ENCODE data around the gene TCF7. TPM values are rescaled to one million over a fixed set of nuclear protein-coding genes. Genes with fewer than 3 reads are reported as not detected.

Gene TCF7
- total and polyA plus RNA-seq, 2 of the 13 experiments (the other 11 are each of a cell fraction or from before 2014, with no cell fraction given) = 6.3 to 6.8 TPM

DNA sequence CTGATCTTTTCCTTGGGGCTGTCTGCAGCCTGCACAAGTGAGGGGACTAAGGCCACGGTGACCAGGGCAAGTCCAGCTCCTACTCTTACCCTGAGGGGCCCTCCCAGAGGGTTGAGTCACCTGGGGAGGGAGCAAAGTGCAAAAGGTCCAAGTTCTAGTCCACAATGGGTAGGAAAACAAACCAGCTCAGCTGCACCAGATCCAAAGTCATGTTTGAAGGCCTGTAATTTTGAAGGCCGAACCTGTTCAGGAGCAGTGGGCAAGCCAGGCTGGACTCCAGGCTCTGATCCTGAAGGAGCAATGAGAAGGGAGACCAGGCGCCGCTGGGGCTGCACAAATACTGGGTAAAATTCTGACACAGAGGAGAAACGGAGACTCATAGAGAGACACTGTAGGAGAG, 15.8 kb upstream of the TCF7 start (continued):
- peak in 1 of 2 experiments; percentile 75; a peak in 1 of 4 replicates for TF ChIP-seq REST (IDR thresholded peaks at IDR 0.05; ENCODE audit: borderline replicate concordance in 1 of 2, low read depth in 1 of 2, low read length in 2 of 2)
- TF ChIP-seq ZMYM3 (CRISPR knock-in tag; IDR thresholded peaks at IDR 0.05) = peak; percentile 95
- TF ChIP-seq, protein P1, sequence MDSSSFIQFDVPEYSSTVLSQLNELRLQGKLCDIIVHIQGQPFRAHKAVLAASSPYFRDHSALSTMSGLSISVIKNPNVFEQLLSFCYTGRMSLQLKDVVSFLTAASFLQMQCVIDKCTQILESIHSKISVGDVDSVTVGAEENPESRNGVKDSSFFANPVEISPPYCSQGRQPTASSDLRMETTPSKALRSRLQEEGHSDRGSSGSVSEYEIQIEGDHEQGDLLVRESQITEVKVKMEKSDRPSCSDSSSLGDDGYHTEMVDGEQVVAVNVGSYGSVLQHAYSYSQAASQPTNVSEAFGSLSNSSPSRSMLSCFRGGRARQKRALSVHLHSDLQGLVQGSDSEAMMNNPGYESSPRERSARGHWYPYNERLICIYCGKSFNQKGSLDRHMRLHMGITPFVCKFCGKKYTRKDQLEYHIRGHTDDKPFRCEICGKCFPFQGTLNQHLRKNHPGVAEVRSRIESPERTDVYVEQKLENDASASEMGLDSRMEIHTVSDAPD (CRISPR knock-in tag; IDR thresholded peaks at IDR 0.05) = peak; percentile 84; the same call in 1 of the 2 replicates
- TF ChIP-seq, protein P2, sequence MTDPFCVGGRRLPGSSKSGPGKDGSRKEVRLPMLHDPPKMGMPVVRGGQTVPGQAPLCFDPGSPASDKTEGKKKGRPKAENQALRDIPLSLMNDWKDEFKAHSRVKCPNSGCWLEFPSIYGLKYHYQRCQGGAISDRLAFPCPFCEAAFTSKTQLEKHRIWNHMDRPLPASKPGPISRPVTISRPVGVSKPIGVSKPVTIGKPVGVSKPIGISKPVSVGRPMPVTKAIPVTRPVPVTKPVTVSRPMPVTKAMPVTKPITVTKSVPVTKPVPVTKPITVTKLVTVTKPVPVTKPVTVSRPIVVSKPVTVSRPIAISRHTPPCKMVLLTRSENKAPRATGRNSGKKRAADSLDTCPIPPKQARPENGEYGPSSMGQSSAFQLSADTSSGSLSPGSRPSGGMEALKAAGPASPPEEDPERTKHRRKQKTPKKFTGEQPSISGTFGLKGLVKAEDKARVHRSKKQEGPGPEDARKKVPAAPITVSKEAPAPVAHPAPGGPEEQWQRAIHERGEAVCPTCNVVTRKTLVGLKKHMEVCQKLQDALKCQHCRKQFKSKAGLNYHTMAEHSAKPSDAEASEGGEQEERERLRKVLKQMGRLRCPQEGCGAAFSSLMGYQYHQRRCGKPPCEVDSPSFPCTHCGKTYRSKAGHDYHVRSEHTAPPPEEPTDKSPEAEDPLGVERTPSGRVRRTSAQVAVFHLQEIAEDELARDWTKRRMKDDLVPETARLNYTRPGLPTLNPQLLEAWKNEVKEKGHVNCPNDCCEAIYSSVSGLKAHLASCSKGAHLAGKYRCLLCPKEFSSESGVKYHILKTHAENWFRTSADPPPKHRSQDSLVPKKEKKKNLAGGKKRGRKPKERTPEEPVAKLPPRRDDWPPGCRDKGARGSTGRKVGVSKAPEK (CRISPR knock-in tag; IDR thresholded peaks at IDR 0.05; ENCODE audit: borderline replicate concordance) = peak; percentile 85; the same call in 1 of the 2 replicates
- TF ChIP-seq SPEN (CRISPR knock-in tag; IDR thresholded peaks at IDR 0.05; ENCODE audit: low read depth) = peak; percentile 89; the same call in 1 of the 2 replicates
- peak; percentile 97 for TF ChIP-seq ZBTB7B (CRISPR knock-in tag; IDR thresholded peaks at IDR 0.05)
- peak; percentile 11 for TF ChIP-seq ZNF18 (CRISPR knock-in tag; IDR thresholded peaks at IDR 0.05; ENCODE audit: insufficient replicate concordance)
- TF ChIP-seq WIZ (CRISPR knock-in tag; IDR thresholded peaks at IDR 0.05) = no peak; the same call in 1 of the 2 replicates
- TF ChIP-seq SAP130 (CRISPR knock-in tag; IDR thresholded peaks at IDR 0.05; ENCODE audit: low read depth) = peak; percentile 91
- TF ChIP-seq HDAC1 (CRISPR knock-in tag; IDR thresholded peaks at IDR 0.05) = peak; percentile 98
- no peak for TF ChIP-seq ZNF616 (CRISPR knock-in tag; IDR thresholded peaks at IDR 0.05; ENCODE audit: low read depth)
- TF ChIP-seq PLSCR1 (CRISPR knock-in tag; IDR thresholded peaks at IDR 0.05; ENCODE audit: borderline replicate concordance) = no peak
- TF ChIP-seq DNMT3B (CRISPR knock-in tag; conservative IDR thresholded peaks at IDR 0.05) = no peak
- TF ChIP-seq BHLHE40 (IDR thresholded peaks at IDR 0.05; ENCODE audit: low read length) = peak; percentile 25; the same call in 1 of the 2 replicates
- TF ChIP-seq GATAD1 (CRISPR knock-in tag; IDR thresholded peaks at IDR 0.05) = peak; percentile 58; the same call in 1 of the 2 replicates
- peak; percentile 73; the same call in 1 of the 2 replicates for TF ChIP-seq ZNF264 (CRISPR knock-in tag; IDR thresholded peaks at IDR 0.05)
- TF ChIP-seq DPF2 (CRISPR knock-in tag; IDR thresholded peaks at IDR 0.05; ENCODE audit: borderline replicate concordance, low read depth) = peak; percentile 87; the same call in 1 of the 2 replicates
- peak; percentile 85; the same call in 1 of the 2 replicates for TF ChIP-seq ARID2 (CRISPR knock-in tag; IDR thresholded peaks at IDR 0.05; ENCODE audit: borderline replicate concordance)
- TF ChIP-seq POLR2A (IDR thresholded peaks at IDR 0.05; ENCODE audit: insufficient read depth in 1 of 2, low read depth in 2 of 2, low read length in 2 of 2) = peak in 1 of 2 experiments; percentile 25; a peak in 1 of 4 replicates
- no peak for TF ChIP-seq HMGA1 (CRISPR knock-in tag; conservative IDR thresholded peaks at IDR 0.05)

Data from HepG2 (cell line).